Midbrain (tissue), 1 donor: Measurements from ENCODE around the gene SMCR8.
A peak's percentile ranks its signal among the peaks of the same experiment; 100 is the strongest.
"Not testable (repeated sequence)": the region's sequence is repeated elsewhere in the genome, so short reads cannot be mapped to it uniquely, and the experiment has no call there.

Experiments used
- DNase-seq: peaks from one replicate; lab custom pipeline; 2025; lab: John Stamatoyannopoulos, UW

SMCR8 gene, protein sequence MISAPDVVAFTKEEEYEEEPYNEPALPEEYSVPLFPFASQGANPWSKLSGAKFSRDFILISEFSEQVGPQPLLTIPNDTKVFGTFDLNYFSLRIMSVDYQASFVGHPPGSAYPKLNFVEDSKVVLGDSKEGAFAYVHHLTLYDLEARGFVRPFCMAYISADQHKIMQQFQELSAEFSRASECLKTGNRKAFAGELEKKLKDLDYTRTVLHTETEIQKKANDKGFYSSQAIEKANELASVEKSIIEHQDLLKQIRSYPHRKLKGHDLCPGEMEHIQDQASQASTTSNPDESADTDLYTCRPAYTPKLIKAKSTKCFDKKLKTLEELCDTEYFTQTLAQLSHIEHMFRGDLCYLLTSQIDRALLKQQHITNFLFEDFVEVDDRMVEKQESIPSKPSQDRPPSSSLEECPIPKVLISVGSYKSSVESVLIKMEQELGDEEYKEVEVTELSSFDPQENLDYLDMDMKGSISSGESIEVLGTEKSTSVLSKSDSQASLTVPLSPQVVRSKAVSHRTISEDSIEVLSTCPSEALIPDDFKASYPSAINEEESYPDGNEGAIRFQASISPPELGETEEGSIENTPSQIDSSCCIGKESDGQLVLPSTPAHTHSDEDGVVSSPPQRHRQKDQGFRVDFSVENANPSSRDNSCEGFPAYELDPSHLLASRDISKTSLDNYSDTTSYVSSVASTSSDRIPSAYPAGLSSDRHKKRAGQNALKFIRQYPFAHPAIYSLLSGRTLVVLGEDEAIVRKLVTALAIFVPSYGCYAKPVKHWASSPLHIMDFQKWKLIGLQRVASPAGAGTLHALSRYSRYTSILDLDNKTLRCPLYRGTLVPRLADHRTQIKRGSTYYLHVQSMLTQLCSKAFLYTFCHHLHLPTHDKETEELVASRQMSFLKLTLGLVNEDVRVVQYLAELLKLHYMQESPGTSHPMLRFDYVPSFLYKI

DNA sequence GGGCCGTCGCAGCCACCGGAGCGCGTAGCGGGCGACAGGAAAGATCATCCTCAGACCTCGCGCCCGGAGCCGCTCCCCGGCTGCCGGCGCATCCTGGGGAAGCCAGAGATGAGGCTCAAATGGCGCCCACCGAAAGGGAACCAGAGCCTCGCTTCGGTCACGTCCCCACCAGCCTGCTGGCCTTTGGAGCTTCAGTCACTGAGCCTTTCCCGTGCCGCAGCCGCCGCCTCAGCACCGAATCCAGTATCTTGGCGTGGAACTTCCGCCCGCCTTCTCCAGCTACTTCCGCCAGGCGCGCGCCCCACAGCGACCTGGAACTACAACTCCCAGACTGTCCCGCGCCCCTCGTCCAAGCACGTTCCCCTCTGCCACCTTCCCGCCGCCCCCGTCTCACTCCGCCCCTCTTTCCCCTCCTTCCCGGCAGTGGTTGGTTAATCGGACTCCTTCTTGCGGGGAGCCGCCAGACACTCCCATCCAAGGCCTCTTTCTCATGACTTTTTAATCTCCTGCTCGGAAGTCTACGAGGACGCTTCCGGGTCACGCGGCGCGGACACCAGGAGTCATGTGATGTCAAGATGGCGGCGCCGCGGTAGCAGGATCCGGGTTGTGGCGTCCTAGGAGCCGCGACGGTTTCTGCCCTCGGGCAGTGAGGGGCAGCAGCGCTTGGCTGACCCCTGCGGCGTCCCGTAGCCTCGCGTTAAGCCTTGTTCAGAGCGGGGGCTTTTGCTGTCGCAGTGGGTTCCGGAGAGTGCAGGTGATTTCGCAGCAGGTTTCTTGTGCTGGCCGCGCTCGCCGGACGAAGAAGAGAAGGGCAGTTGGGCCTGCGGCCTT lies at the start of gene SMCR8, which contains the start of gene TOP3A:
SMCR8 (plus strand) TSS at position 563 of the 831 bp plus-strand sequence. CDS start 497 bp downstream, outside the sequence.
TOP3A (minus strand) TSS at position 264 of the 831 bp plus-strand sequence; CDS start at position 48, 216 bp downstream.
- peak; percentile 100 for DNase-seq

DNA sequence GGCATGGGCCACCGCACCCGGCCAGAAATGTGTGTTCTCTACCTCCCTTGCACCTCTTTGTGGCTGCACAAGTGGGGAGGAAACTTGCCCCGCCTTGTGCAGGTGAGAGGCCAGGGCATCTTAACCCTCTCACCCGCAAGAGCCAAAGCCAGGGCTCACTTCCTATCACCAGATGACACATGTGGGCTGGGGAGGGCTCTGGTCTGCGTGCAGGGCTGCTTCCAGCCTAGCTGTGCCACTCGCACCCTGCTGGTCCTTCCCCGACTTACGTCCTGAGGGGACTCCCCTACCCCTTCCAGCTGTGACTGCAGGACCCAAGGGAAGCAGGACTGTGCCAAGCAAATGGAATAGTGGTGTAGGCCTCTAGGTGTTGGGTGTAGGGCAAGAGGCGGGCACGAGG lies 47.7 kb upstream of the SMCR8 start:
- DNase-seq = no peak

DNA sequence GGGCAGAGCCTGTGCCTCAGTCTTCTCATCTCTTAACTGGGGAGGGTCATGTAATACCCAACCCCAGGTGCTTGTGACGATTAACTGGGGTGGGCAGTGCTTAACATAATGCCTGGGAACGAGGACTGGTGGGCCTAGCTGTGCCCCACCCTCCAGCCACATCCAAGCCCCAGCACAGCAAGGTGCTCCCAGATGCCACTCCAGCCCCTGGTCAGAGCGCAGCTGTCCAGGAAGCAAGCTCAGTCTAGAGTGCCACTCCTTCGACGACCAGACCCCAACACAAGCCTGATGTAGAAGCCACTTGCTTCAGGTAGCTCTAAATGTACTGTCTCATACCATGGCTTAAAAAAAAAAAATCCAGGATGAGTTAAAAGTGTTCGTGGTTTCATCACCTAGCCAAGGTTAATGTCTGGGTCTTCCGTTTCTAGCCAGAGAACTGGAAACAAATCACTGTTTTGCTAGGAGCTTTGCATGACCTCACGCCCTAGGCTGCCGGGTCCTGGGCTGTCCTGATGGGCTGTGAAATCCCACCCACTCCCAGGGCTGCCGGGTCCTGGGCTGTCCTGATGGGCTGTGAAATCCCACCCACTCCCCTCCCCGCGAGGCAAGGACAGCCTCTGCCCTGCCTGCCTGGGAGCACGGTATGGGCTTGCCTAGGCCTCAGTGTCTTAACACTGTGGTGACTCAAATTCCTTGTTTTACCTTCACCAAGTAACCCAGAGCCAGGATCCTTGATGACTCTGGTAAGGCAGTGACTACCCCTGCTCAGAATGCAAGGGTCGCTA lies 47.0 kb upstream of the SMCR8 start:
- no peak for DNase-seq

DNA sequence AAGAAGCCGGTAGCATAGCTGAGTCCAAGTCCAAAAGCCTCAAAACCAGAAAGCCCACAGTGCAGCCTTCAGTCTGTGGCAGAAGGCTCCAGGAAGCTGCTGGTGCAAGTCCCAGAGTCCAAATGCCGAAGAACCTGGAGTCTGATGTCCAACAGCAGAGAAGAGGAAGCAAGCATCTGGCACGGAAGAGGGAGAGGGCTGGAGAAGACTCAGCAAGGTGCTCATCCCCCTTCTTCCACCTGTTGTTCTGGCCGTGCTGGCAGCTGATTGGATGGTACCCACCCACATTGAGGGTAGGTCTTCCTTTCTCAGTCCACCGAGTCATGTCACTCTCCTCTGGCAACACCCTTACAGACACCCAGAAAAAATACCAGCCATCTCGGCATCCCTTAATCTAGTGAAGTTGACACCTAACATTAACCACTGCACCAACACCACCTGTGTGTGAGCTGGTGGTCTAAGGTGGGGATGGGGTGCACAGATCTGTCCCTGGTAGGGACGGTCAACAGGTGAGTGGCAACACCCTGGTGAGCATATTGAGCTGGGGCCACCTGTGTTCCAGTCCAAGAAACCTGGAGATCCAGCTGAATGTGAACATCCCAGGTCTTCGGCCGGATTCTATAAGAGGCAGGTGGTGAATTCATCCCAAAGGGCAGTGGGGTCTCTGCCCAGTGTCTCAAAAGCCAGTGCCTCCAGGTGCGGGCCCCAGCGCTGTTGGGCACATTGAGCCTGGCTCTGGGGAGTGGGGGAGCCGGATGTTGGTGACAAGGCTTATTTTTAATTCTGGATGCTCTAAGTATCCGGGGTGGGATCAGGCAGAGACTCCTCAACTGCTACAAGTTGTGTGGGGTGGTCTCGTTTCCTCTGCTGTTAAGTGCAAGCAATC lies 44.8 kb upstream of the SMCR8 start:
- DNase-seq = no peak

DNA sequence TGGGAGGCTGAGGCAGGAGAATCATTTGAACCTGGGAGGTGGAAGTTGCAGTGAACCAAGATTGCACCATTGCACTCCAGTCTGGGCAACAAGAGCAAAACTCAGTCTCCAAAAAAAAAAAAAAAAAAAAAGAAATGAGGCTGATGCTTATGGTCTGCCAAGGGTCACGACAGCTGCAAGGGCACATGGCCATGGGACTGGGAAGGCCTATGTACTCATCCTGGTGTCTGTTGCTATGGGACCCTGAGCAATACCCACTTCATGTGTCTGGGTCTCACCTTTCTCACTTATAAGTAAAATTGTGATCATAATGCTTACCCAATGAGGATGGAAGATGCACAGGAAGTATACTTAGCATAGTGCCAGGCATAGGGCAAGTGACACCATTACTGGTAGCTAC lies 38.0 kb upstream of the SMCR8 start:
- DNase-seq = no peak

DNA sequence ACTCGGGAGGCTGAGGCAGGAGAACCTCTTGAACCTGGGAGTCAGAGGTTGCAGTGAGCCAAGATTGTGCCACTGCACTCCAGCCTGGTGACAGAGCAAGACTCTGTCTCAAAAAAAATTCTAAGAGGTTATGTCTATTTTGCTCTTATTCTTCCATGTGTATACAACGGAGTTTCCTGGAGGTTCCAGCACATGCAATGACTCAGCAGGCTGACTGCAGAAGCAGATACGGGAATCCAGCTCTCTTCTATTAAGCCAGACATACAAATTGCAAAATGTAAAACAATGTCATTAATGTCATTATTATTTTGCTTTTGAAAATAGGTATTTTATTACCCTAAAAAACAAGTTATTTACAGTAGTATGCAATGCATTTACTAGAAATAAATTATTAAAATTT lies 36.2 kb upstream of the SMCR8 start:
- DNase-seq = no peak

DNA sequence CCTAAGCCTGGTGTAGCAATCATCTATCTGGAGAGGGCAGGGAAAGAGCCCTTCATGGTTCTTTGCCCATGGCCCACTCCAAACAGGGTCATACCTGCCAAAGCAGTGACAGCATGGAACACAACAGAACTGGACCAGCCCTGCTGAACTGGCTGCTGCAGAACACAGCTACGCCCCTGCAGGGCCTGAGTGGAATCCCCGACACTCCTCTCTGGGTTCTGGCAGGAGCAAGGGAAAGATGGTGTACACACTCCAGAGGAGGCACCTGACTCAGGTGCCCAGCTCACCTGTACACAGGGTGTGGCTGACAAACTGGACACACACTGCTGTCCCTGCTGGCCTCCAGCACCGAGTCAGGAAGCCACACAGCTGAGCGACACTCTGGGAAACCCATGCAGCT lies 34.8 kb upstream of the SMCR8 start:
- no peak for DNase-seq

DNA sequence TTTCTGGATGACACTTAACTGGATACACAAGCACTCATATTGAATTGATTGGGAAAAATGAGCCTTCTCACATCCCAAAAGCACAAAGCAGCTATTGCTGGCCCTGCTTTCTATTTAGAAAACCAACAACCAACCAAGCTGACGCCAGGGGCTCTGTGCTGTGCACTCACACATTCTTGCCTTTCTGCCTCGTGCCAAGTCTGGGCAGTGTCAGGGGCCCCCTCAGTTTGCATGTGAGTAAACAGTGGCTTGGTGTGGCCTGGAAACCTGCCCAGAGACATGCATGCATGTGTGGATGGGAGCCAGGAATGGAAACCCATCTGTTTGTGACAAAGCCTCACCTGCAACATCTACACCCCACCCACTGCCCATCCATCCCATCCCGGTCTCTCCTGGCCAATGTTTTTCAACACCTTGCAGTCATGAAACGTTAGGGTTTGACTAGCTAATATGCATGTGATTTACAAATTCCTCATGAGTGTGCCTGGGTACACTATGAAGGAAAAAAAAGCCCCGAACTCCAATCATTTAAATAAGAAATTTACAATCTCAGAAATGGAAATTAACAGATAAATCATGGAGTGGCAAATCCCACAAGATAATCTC lies 34.2 kb upstream of the SMCR8 start:
- no peak for DNase-seq

DNA sequence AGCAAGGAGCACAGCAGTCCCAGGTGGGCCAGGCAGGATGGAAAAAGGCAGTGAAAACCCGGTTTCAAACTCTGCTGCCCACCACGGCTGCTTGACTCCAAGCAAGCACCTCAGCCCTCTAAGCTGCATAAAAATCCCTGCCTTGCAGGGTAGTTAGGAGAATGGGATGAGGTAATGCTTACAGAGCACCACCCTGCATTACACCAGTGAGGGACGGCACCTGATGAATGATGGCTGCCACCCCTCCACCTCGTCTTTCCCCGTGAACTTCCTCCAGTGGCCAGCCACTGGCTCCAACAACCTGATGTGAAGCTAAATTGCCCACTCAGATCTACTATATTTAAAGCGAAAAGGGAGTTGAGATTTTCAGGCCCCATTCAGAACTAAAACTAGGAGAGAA lies 33.3 kb upstream of the SMCR8 start:
- no peak for DNase-seq

DNA sequence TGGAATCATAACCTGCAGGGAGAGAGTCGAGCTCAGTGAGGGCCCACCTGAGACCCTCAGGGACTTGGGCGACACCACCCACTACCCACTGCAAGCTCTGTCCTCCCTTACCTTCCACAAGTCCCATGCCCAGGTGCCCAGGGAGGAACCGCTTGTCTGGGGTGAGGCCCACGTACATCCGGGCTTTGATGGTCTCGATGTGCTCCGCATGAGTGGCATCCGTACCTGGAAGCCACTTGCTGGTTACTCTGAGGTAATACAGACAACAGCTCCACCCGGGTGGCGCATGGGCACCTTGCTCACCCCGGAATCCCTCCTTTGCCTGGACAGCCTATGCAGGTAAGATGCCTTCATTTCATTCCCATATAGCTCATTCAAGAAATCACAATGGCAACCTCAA lies 29.8 kb upstream of the SMCR8 start:
- DNase-seq = no peak

DNA sequence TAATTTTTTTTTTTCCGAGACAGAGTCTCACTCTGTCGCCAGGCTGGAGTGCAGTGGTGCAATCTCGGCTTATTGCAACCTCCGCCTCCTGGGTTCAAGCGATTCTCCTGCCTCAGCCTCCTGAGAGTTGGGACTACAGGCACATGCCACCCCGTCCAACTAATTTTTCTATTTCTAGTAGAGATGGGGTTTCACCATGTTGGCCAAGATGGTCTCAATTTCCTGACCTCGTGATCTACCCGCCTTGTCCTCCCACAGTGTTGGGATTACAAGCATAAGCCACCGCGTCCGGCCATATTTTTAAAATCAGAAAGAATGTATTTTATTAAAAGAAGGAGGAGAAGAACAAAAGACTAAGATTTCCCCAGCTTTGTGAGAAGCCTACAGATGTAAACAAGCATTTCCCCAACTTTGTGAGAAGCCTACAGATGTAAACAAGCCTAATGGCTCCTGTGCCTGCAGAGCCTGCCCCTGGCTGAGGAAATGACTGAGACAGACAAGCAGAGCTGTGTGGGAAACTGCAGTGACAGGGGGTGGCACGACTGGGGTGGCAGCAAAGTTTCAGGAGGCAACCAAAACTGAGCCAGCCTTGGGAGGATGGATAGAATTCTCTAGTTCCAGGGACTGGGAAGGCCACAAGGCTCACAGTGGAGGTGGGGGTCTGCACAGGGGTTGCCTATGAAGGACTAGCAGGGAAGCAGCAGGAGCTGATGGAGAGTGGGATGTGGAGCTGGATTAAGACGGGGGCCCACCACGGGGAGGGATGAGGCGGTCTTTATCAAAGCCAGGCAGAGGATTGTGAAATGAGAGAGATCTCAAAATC lies 23.2 kb upstream of the SMCR8 start:
- DNase-seq = no peak

DNA sequence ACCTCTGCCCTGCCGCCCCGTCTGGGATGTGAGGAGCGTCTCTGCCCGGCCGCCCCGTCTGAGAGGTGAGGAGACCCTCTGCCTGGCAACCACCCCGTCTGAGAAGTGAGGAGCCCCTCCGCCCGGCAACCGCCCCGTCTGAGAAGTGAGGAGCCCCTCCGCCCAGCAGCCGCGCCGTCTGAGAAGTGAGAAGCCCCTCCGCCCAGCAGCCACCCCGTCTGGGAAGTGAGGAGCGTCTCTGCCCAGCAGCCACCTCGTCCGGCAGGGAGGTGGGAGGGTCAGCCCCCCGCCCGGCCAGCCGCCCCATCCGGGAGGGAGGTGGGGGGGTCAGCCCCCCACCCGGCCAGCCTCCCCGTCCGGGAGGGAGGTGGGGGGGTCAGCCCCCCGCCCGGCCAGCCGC lies 17.0 kb upstream of the SMCR8 start:
- DNase-seq = not testable (repeated sequence)

DNA sequence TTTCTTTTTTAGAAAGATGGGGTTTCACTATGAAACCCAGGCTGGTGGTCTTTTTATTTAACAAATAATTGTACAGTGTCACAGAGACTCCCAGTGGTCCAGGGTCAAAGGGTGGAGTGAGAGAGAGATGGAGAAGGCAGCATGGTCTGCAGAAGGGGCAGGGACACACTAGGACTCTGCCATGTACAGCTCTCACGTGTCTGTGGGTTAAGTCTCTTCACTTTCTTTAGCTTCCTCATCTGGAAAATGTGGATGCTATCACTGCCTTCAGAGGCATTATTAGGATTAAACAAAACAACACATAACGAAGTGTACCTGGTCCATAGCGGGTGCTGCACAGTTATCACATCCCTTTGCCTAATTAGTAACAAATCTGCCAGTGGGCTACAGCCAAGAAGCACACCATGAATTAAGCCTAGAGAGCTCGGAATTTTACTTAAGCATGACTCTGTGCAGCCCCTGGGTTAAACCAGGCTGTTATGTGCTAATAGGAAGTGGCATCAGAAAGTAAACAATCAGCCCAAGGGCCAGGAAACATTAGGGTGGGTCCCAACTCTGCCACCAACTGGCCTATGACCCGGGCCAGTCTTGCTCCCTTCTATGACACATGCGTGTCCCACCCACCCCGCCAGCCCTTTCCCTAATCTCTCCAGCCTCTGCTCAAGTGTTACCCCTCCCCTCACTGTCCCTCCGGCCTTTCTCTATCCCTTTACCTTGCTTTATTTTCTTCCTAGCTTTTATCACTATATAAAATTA lies 14.2 kb upstream of the SMCR8 start:
- DNase-seq = no peak

DNA sequence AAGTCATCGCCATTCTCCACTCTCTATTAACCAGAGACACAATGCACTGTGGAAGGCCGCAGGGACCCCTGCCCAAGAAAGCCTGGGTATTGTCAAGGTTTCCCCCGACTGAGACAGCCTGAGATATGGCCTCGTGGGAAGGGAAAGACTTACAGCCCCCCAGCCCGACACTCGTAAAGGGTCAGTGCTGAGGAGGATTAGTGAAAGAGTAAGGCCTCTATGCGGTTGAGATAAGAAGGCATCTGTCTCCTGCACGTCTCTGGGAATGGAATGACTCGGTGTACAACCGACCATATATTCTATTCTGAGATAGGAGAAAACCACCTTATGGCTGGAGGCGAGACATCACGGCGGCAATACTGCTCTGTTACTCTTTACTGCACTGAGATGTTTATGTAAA lies 11.9 kb upstream of the SMCR8 start:
- not testable (repeated sequence) for DNase-seq

DNA sequence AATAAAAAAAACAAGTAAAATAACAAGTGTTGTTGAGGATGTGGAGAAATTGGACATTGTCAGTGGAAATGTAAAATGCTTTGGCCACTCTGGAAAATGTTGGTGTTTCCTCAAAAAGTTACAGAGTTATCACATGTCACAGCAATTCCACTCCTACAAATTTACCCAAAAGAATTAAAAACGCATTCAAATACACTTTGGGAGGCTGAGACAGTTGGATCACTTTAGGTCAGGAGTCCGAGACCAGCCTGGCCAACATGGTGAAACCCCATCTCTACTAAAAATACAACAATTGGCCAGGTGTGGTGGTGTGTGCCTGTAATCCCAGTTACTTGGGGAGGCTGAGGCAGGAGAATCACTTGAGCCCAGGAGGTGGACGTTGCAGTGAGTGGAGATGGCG lies 5.9 kb upstream of the SMCR8 start:
- no peak for DNase-seq

DNA sequence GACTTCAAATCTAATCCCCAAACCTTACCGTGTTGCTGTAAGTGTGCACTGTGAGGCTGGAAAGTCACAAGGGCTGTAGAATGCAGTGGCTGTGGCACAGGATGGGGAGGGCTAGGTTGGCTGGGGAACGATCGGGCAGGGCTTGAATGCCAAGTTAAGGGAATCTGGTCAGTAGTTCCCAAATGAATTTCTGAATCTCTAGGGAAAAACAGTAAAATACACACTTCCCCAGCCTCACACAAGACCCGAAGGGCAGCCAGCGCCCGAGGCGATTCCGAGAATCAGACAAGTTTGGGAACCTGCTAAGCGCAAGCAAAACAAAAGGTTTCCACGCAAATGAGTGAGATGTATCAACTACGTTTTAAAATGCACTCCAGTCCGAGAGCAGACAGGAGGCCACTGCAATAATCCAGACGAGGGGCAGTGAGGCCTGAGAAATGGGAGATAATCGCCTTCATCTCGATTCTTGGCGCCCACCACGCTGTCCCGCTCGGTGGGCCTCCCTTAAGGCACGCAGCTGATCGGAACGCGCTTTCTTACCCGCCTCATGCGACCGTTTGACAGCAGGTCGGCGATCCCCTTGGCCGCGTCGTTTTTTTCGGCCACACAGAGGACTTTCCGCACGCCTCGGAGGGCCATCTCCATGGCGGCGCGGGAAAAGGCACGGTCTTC lies 898 bp upstream of the SMCR8 start:
- DNase-seq = peak; percentile 52

DNA sequence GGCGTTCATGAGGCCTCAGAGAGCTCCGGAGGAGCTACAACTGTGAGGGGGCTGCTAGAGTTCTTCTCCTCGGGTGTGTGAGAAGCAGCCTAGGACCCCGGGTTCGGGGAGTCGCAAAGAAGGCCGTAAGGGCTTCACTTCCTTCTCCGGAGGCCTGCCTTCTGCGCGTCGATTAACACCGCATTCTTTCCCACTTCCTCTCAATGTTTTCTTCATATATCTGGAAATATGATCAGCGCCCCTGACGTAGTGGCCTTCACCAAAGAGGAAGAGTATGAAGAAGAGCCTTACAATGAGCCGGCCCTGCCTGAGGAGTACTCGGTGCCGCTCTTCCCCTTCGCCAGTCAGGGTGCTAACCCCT lies 449 bp downstream of the SMCR8 start:
- no peak for DNase-seq

DNA sequence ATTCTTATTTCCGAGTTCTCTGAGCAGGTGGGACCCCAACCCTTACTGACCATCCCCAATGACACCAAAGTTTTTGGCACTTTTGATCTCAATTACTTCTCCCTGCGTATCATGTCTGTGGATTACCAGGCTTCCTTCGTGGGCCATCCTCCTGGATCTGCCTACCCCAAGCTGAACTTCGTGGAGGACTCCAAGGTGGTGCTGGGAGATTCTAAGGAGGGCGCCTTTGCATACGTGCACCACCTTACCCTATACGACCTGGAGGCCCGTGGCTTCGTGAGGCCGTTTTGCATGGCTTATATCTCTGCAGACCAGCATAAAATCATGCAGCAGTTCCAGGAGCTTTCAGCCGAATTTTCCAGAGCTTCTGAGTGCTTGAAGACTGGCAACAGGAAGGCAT lies 868 bp downstream of the SMCR8 start:
- DNase-seq = no peak
